ENCODE measurements around the gene ZNF497.

Gene ZNF497

GRCh38 chr19:58353717-58354477 lies 8.7 kb downstream of the ZNF497 start:
- no peak overlapping the region for H3K4me3 ChIP-seq (replicated peaks in 1 of 2; ENCODE audit: low read depth in 2 of 2, low read length in 2 of 2)
- no peak for DNase-seq (ENCODE audit: low read depth in 2 of 2)
- TF ChIP-seq, protein P1, sequence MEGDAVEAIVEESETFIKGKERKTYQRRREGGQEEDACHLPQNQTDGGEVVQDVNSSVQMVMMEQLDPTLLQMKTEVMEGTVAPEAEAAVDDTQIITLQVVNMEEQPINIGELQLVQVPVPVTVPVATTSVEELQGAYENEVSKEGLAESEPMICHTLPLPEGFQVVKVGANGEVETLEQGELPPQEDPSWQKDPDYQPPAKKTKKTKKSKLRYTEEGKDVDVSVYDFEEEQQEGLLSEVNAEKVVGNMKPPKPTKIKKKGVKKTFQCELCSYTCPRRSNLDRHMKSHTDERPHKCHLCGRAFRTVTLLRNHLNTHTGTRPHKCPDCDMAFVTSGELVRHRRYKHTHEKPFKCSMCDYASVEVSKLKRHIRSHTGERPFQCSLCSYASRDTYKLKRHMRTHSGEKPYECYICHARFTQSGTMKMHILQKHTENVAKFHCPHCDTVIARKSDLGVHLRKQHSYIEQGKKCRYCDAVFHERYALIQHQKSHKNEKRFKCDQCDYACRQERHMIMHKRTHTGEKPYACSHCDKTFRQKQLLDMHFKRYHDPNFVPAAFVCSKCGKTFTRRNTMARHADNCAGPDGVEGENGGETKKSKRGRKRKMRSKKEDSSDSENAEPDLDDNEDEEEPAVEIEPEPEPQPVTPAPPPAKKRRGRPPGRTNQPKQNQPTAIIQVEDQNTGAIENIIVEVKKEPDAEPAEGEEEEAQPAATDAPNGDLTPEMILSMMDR (IDR thresholded peaks at IDR 0.05; ENCODE audit: low read depth, low read length): no peak

GRCh38 chr19:58352760-58353671 lies 9.5 kb downstream of the ZNF497 start, which contains the start of gene A1BG:
Gene A1BG, minus strand, starts transcription at chr19:58353492. Its CDS starts 55 bp downstream, at chr19:58353437.
- TF ChIP-seq, protein P1 (IDR thresholded peaks at IDR 0.05; ENCODE audit: low read depth, low read length): no peak
- H3K4me3 ChIP-seq (replicated peaks in 1 of 2; ENCODE audit: low read depth in 2 of 2, low read length in 2 of 2): no peak within 1 kb of the TSS
- DNase-seq (ENCODE audit: low read depth in 2 of 2): no peak

- TF ChIP-seq, protein P1 (IDR thresholded peaks at IDR 0.05; ENCODE audit: low read depth, low read length): no peak
- DNase-seq (ENCODE audit: low read depth in 2 of 2): no peak
- H3K4me3 ChIP-seq (replicated peaks in 1 of 2; ENCODE audit: low read depth in 2 of 2, low read length in 2 of 2): no peak overlapping the region
Observed at GRCh38 chr19:58351990-58352755, 10.4 kb downstream of the ZNF497 start.

GRCh38 chr19:58351558-58351878 lies 11.0 kb downstream of the ZNF497 start:
- TF ChIP-seq, protein P1 (IDR thresholded peaks at IDR 0.05; ENCODE audit: low read depth, low read length): no peak
- DNase-seq (ENCODE audit: low read depth in 2 of 2): no peak
- no peak overlapping the region for H3K4me3 ChIP-seq (replicated peaks in 1 of 2; ENCODE audit: low read depth in 2 of 2, low read length in 2 of 2)

- no peak for DNase-seq (ENCODE audit: low read depth in 2 of 2)
- no peak overlapping the region for H3K4me3 ChIP-seq (replicated peaks in 1 of 2; ENCODE audit: low read depth in 2 of 2, low read length in 2 of 2)
- TF ChIP-seq, protein P1 (IDR thresholded peaks at IDR 0.05; ENCODE audit: low read depth, low read length): no peak
Observed at GRCh38 chr19:58350871-58351557, 11.5 kb downstream of the ZNF497 start.
